ENCODE data around the gene NISCH.

Gene NISCH

DNA sequence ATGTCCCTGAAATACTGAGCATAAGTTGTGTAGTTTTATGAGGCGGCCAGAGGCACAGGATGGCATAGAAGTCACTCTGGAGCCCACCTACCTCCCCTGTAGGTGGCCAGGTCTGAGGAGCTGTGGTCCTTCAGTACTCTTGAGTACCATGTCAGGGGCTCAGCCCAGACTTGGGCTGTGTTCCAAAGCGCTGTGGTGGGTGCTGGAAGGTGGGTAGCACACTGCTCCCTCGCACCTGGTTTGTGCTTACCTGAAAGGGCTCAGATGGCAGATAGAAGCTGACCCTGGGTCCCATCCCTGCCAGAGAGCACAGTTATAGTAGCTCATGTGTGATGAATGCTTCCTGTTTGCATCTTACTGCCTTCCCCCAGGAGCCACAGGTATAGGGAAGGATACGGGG, 15.5 kb downstream of the NISCH start:
- DNase-seq = no peak

- peak in 28 of 56 donors; percentile 10 to 79 (median 38) for DNase-seq
Observed at GRCh38 chr3:52471371-52472238, 16.2 kb downstream of the NISCH start.

- no peak for DNase-seq
Observed at GRCh38 chr3:52472239-52473000, 17.0 kb downstream of the NISCH start.

GRCh38 chr3:52473026-52473425, 17.6 kb downstream of the NISCH start:
- DNase-seq = no peak

DNA sequence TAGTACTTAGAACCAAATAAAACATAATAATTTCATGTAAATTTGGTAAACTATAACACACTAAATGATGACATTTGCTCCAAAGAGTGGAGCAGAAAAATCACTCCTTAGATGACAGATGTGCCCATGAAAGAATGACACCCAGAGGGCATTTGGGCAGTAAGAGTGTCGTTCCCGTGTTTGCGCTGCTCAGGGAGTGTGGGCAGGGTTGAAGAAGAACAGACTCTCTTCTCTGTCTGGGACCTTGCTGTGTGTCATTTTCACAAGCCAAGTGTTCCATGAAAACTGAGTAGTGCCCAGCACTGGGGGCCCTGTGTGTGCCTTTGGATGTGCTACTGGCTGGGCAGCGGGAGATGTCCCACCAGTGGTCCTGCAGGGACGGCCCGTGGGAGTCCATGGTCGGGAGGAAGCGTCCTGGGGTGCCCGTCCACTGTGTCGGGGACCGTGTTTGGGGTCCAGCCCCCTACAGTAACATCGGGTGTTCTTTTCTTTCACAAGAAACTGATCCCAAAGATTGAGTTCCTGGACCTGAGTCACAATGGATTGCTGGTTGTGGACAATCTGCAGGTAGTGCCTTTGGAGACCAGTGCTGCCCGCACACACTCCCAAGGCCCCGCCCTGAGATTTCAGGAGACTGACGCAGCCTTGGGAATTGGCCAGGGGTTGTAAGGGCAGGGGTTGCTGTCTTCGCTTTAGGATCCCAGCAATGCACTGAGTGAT, 21.8 kb downstream of the NISCH start:
- DNase-seq = no peak

GRCh38 chr3:52477796-52478095, 22.3 kb downstream of the NISCH start:
- no peak for DNase-seq

GRCh38 chr3:52479037-52479876, 23.9 kb downstream of the NISCH start:
- no peak for DNase-seq

- no peak for DNase-seq
Observed at GRCh38 chr3:52479877-52480575, 24.6 kb downstream of the NISCH start.

- DNase-seq = no peak
Observed at GRCh38 chr3:52480768-52481715, 25.6 kb downstream of the NISCH start.

DNA sequence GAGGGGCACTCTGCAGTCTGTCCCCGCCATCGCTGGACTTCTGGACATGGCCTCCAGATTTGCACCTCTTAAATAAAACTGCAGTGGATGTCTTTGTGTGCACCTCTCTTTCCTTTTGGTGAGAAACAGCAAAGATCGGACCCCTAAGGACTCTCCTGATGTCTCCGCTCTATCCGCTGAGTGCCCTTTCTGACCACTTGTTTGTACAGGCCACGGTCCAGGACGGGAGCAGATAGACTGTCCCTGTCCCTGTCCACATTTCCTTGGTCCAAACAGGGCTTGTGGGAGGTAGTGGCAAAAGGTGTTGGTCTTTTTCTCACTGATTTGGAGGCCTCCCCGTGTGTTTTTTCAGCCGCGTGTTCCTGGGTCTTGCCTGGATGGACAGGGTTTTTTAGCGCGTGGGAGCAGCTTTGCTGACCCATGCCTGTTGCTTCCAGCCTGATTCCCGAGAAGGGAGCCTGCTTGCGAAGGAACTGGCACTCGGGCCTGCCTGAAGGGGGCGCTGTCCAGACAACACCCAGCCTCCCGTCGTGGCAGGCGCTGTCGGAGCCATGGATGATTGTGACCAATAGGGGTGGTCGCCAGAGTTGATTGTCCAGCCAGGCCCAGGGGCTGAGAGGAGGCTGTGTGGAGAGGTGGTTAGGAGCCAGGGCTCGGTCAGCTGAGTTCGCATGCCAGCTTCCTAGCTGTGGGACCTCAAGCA, 26.6 kb downstream of the NISCH start:
- DNase-seq = peak in 1 of 56 donors; percentile 20

DNA sequence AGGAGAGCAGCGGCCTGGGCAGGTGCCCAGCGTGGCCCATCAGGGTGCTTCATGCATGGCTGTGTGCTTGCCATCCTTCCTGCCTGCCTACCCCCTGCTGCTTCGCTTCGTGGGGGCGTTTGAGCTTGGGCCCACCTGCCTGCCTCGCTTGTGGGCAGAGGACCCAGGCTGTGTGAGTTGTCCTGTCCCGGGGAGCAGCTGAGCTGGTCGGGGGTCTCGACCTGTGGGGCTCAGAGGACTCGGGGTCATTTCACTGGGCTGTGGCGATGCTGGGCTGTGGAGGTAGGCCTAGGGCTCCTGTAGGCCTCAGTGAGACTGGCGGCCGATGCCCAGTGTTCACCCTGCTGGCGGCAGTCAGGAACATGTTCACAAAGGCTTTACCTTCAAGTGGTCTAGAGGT, 27.7 kb downstream of the NISCH start:
- no peak for DNase-seq

DNA sequence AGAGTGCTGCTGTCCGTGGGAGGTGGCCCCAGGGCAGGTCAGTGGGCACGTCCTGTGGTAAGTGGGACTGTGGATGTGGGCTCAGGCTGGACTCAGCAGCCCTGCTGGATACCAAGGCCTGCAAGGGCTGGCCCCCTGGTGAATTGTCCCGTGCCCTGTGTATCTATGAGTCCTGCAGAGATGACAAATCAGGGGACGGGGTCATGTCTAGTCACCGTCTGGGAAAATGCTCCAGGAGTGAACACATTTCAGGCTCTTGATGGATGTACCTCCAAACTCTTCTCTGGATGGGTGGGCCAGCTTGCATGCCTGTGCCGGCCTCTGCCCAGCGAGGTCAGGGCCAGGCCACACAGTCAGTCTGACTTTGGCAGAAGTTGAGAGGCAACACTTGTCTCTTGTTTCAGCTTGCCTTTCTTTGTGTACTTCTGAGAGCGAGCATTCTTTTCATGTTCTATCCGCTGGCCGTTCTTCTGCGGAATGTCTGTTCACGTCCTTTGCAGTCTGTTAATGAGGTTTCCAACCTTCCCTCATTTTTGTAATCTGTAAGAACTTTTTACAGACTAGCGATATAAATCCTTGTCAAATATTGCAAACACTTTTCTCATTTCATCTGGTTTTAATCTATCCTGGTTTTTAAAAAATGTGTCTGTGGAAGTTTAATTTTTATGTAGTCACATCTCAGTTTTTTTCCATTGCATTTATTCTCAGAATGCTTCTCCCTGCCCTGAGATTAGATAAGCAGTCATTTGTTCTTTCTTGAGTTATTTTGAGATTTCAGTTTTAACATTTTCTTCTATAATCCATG, 28.4 kb downstream of the NISCH start:
- DNase-seq = no peak

DNA sequence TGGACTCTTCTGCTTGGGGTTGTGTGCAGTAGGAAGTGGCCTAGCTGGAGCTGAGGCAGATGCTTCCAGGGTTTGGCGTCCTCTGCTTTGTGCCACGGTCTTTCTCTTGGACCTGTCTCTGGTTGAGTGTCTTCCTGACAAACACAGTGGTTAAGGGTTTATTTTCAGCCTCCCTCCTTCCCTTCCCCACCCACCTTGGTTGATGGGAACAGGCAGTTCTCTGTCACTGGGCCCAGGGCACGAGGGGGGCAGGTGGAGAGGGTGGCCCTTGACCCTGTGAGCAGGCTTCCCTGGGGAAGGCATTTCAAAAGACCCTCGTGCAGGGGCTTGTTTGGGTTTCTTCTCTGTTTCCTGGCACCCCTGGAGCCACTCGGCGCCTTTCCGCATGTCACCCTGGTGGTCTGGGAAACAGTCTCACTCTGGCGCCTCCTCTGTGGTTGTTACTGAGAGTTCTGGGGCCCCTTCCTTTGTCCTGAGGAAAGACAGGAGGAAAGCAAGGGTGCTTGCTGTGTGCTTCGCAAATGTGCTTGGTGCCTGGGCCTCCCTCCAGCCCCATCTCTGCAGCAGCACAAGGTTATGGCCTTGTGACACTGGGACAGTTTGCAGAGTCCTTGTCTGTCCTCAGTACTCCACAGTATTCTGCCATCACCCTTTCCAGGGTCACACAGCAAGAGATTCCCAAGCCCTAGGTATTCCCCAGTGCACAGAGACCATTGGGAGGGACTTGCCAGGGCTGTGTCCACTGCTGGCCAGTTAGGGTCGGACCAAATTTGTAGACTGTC, 29.5 kb downstream of the NISCH start:
- DNase-seq = no peak

GRCh38 chr3:52487050-52487787, 31.8 kb downstream of the NISCH start:
- no peak for DNase-seq

GRCh38 chr3:52487788-52488691, 32.6 kb downstream of the NISCH start:
- DNase-seq = no peak

Measured in amygdala (tissue), 56 donors.